A549 (cell line): ENCODE measurements around the gene TSPAN16. TPM values are rescaled to one million over a fixed set of nuclear protein-coding genes. Genes with fewer than 3 reads are reported as not detected.

Experiments used
- ATAC-seq, 2 experiments: fragments of 200-7000 bp in 1 of 2; fragments of >200 bp in 1 of 2; cut with Nextera tagmentation in 1 of 2; cut with Tn5 transposase in 1 of 2; 3 replicates each; pipeline versions ENCODE4 v1.8.0 to v1.9.1; 2018 to 2020; ENCODE audit warnings: mild to moderate bottlenecking in 1 of 2, moderate library complexity in 1 of 2
- CTCF ChIA-PET: fragments of 300-600 bp; sonication (Branson Sonifier 250); formaldehyde crosslinking; extraction: SDS; loops from one replicate; lab custom pipeline; 2021; ENCODE audit warnings: antibody characterized with exemption, inconsistent platforms; lab: Yijun Ruan, JAX
- POLR2A ChIA-PET: fragments of 350-600 bp; formaldehyde crosslinking; extraction: SDS; loops from one replicate; lab custom pipeline; 2021; ENCODE audit warnings: antibody characterized with exemption, inconsistent platforms; lab: Yijun Ruan, JAX
- DNase-seq, 2 experiments: peaks; one replicate each; pipeline versions ENCODE4 v3.0.0 to v3.0.0-alpha.2; 2011 to 2016; ENCODE audit warnings: low read depth in 1 of 2, low spot score in 1 of 2
- FAIRE-seq: peaks from 2 replicates; lab custom pipeline; 2011; peaks lifted over from hg19 to GRCh38; lab: Jason Lieb, UNC
- H3K27ac ChIP-seq, 2 experiments: fragments of >200 bp; sonication (Bioruptor Twin); formaldehyde crosslinking; 3 replicates each; pipeline ENCODE4 v1.5.1; 2016 to 2017
- H3K4me1 ChIP-seq: fragments of >200 bp; sonication (Bioruptor Twin); formaldehyde crosslinking; 3 replicates; pipeline ENCODE4 v1.6.1; 2016
- H3K4me2 ChIP-seq: fragments of >200 bp; sonication (Bioruptor Twin); formaldehyde crosslinking; 3 replicates; pipeline ENCODE4 v1.6.1; 2016
- H3K4me3 ChIP-seq: fragments of >200 bp; sonication (Bioruptor Twin); formaldehyde crosslinking; 3 replicates; pipeline ENCODE4 v1.5.1; 2016
- H3K9me3 ChIP-seq: fragments of >200 bp; sonication (Bioruptor Twin); formaldehyde crosslinking; 3 replicates; pipeline ENCODE4 v1.6.1; 2016
- BHLHE40 ChIP-seq: IDR thresholded peaks from 2 replicates; pipeline ENCODE4 v1.6.1; 2012; ENCODE audit warnings: low read depth, low read length, inconsistent platforms
- CBX8 ChIP-seq: fragments of 200-600 bp; sonication (generic); IDR thresholded peaks from 2 replicates; pipeline ENCODE4 v1.6.1; 2016
- CEBPB ChIP-seq, 2 experiments: fragments of >200 bp in 1 of 2; sonication (Bioruptor Twin) in 1 of 2; formaldehyde crosslinking in 1 of 2; IDR thresholded peaks; 2 replicates each; pipeline ENCODE4 v1.6.1; 2012 to 2016
- CHD4 ChIP-seq: fragments of 200-600 bp; sonication (generic); IDR thresholded peaks from 2 replicates; pipeline ENCODE4 v1.6.1; 2016; ENCODE audit warnings: antibody characterized with exemption, mild to moderate bottlenecking, borderline replicate concordance
- E2F6 ChIP-seq: IDR thresholded peaks from 2 replicates; pipeline ENCODE4 v1.6.1; 2012; ENCODE audit warnings: low read depth, borderline replicate concordance
- EHF ChIP-seq: fragments of 250-450 bp; sonication (Bioruptor Pico); IDR thresholded peaks from 2 replicates; pipeline ENCODE4 v1.5.0; 2020; ENCODE audit warnings: mild to moderate bottlenecking
- EP300 ChIP-seq, 2 experiments: fragments of >200 bp; sonication (Bioruptor Twin); formaldehyde crosslinking; IDR thresholded peaks; 2 replicates in 1 of 2; 3 replicates in 1 of 2; pipeline ENCODE4 v1.6.1; 2016 to 2017
- ESRRA ChIP-seq: fragments of 150-350 bp; IDR thresholded peaks from 2 replicates; pipeline ENCODE4 v1.6.1; 2014; ENCODE audit warnings: mild to moderate bottlenecking, low read length, borderline replicate concordance
- FOSL2 ChIP-seq, 2 experiments: fragments of 450-650 bp in 1 of 2; fragments of >200 bp in 1 of 2; sonication (Bioruptor Twin) in 1 of 2; formaldehyde crosslinking; IDR thresholded peaks; 2 replicates each; pipeline versions ENCODE4 v1.5.0 to v1.6.1; 2016 to 2020; ENCODE audit warnings: mild to moderate bottlenecking in 1 of 2, moderate library complexity in 1 of 2
- HDAC2 ChIP-seq: fragments of 200-600 bp; sonication (generic); IDR thresholded peaks from 2 replicates; pipeline ENCODE4 v1.6.1; 2016
- HEYL ChIP-seq: fragments of 250-450 bp; sonication (Bioruptor Pico); IDR thresholded peaks from 2 replicates; pipeline ENCODE4 v1.8.0; 2021; ENCODE audit warnings: mild to moderate bottlenecking, moderate library complexity
- HOXB13 ChIP-seq: fragments of 250-450 bp; sonication (Bioruptor Pico); IDR thresholded peaks from 2 replicates; pipeline ENCODE4 v1.5.0; 2020; ENCODE audit warnings: low read depth, mild to moderate bottlenecking, moderate library complexity
- JUN ChIP-seq, 2 experiments: fragments of >200 bp; sonication (Bioruptor Twin); formaldehyde crosslinking; IDR thresholded peaks; 2 replicates in 1 of 2; 3 replicates in 1 of 2; pipeline ENCODE4 v1.6.1; 2016 to 2017
- PHF8 ChIP-seq: fragments of 200-600 bp; sonication (generic); IDR thresholded peaks from 2 replicates; pipeline ENCODE4 v1.6.1; 2016; ENCODE audit warnings: low read depth, mild to moderate bottlenecking, antibody characterized with exemption, moderate library complexity, borderline replicate concordance
- RNF2 ChIP-seq: fragments of 200-600 bp; sonication (generic); IDR thresholded peaks from 2 replicates; pipeline ENCODE4 v1.6.1; 2016; ENCODE audit warnings: low read depth, mild to moderate bottlenecking, antibody characterized with exemption, moderate library complexity, borderline replicate concordance
- SMC3 ChIP-seq: fragments of >200 bp; sonication (Bioruptor Twin); formaldehyde crosslinking; IDR thresholded peaks from 3 replicates; pipeline ENCODE4 v1.6.1; 2018; ENCODE audit warnings: inconsistent platforms
- SREBF2 ChIP-seq: fragments of 450-650 bp; IDR thresholded peaks from 2 replicates; pipeline ENCODE4 v1.6.1; 2014; ENCODE audit warnings: mild to moderate bottlenecking, moderate library complexity
- TFCP2L1 ChIP-seq: fragments of 250-450 bp; sonication (Bioruptor Pico); IDR thresholded peaks from 2 replicates; pipeline ENCODE4 v1.5.0; 2021; ENCODE audit warnings: mild to moderate bottlenecking
- TP53 ChIP-seq: fragments of 250-450 bp; sonication (Bioruptor Pico); IDR thresholded peaks from 2 replicates; pipeline ENCODE4 v1.5.0; 2021; ENCODE audit warnings: mild to moderate bottlenecking, moderate library complexity
- ZC3H11A ChIP-seq: fragments of 450-650 bp; IDR thresholded peaks from 2 replicates; pipeline ENCODE4 v1.6.1; 2014; ENCODE audit warnings: antibody characterized with exemption, mild to moderate bottlenecking
- ZNF302 ChIP-seq: fragments of 250-450 bp; sonication (Bioruptor Pico); IDR thresholded peaks from 2 replicates; pipeline ENCODE4 v1.9.0; 2021; ENCODE audit warnings: inconsistent platforms, mild to moderate bottlenecking, moderate library complexity
- WGBS: methylation state at CpG from one replicate; pipeline ENCODE4 v1.1.6; 2017; ENCODE audit errors: missing lambda C conversion rate; 5-methylcytosine and 5-hydroxymethylcytosine counted together
- polyA plus RNA-seq, 4 experiments: library from polyadenylated mRNA; depleted of rRNA in 3 of 4; stranded (reverse); fragments of >200 nt; fragmentation: RNase III in 1 of 4; extraction: RNeasy Plus Mini Kit Qiagen cat#74134 plus additional on column Dnase treatment in 1 of 4; gene quantifications; 2 replicates in 3 of 4; 3 replicates in 1 of 4; pipeline ENCODE4 v1.2.3, GENCODE V29; 2011 to 2017

TSPAN16 gene
- polyA plus RNA-seq, 2 of the 4 experiments (the other 2 are of a cell fraction): not detected

GRCh38 chr19:11281356-11282049, 14.5 kb upstream of the TSPAN16 start:
- no peak for TF ChIP-seq JUN (IDR thresholded peaks at IDR 0.05)
- TF ChIP-seq RNF2: no peak
- TF ChIP-seq SMC3: no peak
- TF ChIP-seq TFCP2L1 (CRISPR knock-in tag): no peak
- TF ChIP-seq HDAC2: no peak
- no peak for TF ChIP-seq EHF (CRISPR knock-in tag)
- TF ChIP-seq SREBF2: no peak
- no peak for TF ChIP-seq FOSL2 (IDR thresholded peaks at IDR 0.05)
- TF ChIP-seq FOSL2 (CRISPR knock-in tag; IDR thresholded peaks at IDR 0.05): no peak
- no peak for TF ChIP-seq ZNF302
- Histone ChIP-seq H3K4me1 (no peaks in the 10 kb centered on the region), H3K9me3 (no peaks in the 10 kb centered on the region), H3K27ac (no peak overlapping the region), H3K4me3 (no peak overlapping the region), H3K4me2 (no peak overlapping the region)
- ChIA-PET CTCF (interaction anchor here (0.6 to 0.8 kb wide), 2 partner anchors 44 to 99 kb away, joined by 3 read pairs; no protein-coding TSS in a partner anchor), POLR2A (no interaction called here)
- FAIRE-seq (no peak), ATAC-seq (no peak), DNase-seq (no peak)
- WGBS: 71% methylated on average over 11 of the region's 11 CpGs

- WGBS: 76% methylated on average over 5 of the region's 6 CpGs
- POLR2A ChIA-PET: no interaction called here
- no peak for FAIRE-seq
- CTCF ChIA-PET: interaction anchor here (2.0 kb wide), 1 partner anchor 10 kb away, joined by 6 read pairs; no protein-coding TSS in a partner anchor
- Histone ChIP-seq H3K27ac (no peak overlapping the region), H3K9me3 (no peaks in the 10 kb centered on the region), H3K4me3 (no peak overlapping the region), H3K4me2 (no peak overlapping the region), H3K4me1 (no peaks in the 10 kb centered on the region)
- ATAC-seq: no peak
- no peak for DNase-seq
- TF ChIP-seq CBX8 (no peak), CEBPB (IDR thresholded peaks at IDR 0.05) (no peak), FOSL2 (IDR thresholded peaks at IDR 0.05) (no peak), FOSL2 (CRISPR knock-in tag; IDR thresholded peaks at IDR 0.05) (no peak), HOXB13 (CRISPR knock-in tag) (no peak), E2F6 (no peak), ZC3H11A (no peak), ESRRA (no peak)
- TF ChIP-seq, all 56 proteins: peak for 0
Observed at GRCh38 chr19:11284515-11284914, 11.4 kb upstream of the TSPAN16 start.

GRCh38 chr19:11286312-11286974, 9.5 kb upstream of the TSPAN16 start:
- FAIRE-seq: no peak
- Histone ChIP-seq H3K27ac (no peak overlapping the region), H3K4me2 (no peak overlapping the region), H3K9me3 (no peaks in the 10 kb centered on the region), H3K4me1 (no peaks in the 10 kb centered on the region)
- WGBS: 80% methylated on average over 6 of the region's 6 CpGs
- POLR2A ChIA-PET: no interaction called here
- CTCF ChIA-PET: interaction anchor here (0.6 to 1.2 kb wide), 4 partner anchors 95 to 702 kb away, joined by 3 read pairs; no protein-coding TSS in a partner anchor
- ATAC-seq: no peak
- DNase-seq: no peak
- TF ChIP-seq PHF8: no peak
- TF ChIP-seq HDAC2: no peak
- TF ChIP-seq EP300 (IDR thresholded peaks at IDR 0.05): no peak
- no peak for TF ChIP-seq HEYL (CRISPR knock-in tag)
- TF ChIP-seq BHLHE40: no peak
- no peak for TF ChIP-seq CHD4
- TF ChIP-seq TP53 (CRISPR knock-in tag): no peak
- no peak for TF ChIP-seq CEBPB (IDR thresholded peaks at IDR 0.05)
- no peak for TF ChIP-seq TFCP2L1 (CRISPR knock-in tag)
- TF ChIP-seq, all 56 proteins: peak for 0
- H3K4me3 ChIP-seq: no peak overlapping the region
